ENCODE measurements around the gene KICS2. TPM values are rescaled to one million over a fixed set of nuclear protein-coding genes. Genes with fewer than 3 reads are reported as not detected.

Gene KICS2
- total and polyA plus RNA-seq, 2 of the 13 experiments (the other 11 are each of a cell fraction or from before 2014, with no cell fraction given) = 3.5 to 6.6 TPM

GRCh38 chr12:64187370-64187769 is 34.7 kb downstream of the KICS2 start:
- Histone ChIP-seq H3K36me3 (replicated peaks in 1 of 2; ENCODE audit: control insufficient read depth in 1 of 2, insufficient read depth in 2 of 2, low read length in 2 of 2) (no peaks in the 10 kb centered on the region), H3K4me2 (ENCODE audit: low read depth, low read length) (no peak overlapping the region), H3K9ac (ENCODE audit: insufficient read depth, low read depth, low read length) (no peak overlapping the region), H3K27ac (ENCODE audit: extremely low read length, insufficient read depth, low read length) (no peak overlapping the region), H3K4me3 (replicated peaks in 1 of 3; ENCODE audit: insufficient read depth in 1 of 3, low read depth in 2 of 3, low read length in 3 of 3) (no peak overlapping the region), H2AFZ (ENCODE audit: low read length) (no peak overlapping the region), H3K79me2 (ENCODE audit: insufficient read depth, low read length) (no peaks in the 10 kb centered on the region), H3K27me3 (ENCODE audit: control insufficient read depth in 1 of 2, insufficient read depth in 2 of 2, low read length in 2 of 2) (no peaks in the 10 kb centered on the region), H4K20me1 (ENCODE audit: insufficient read depth, low read length) (no peaks in the 10 kb centered on the region), H3K4me1 (ENCODE audit: insufficient read depth, low read length) (no peaks in the 10 kb centered on the region), H3K9me3 (ENCODE audit: low read length) (no peaks in the 10 kb centered on the region)
- DNase-seq (ENCODE audit: low spot score) = no peak
- FAIRE-seq = no peak
- ChIA-PET CTCF (ENCODE audit: low intra/inter-chr PET ratio, low total read pairs) (no interaction called here), POLR2A (no interaction called here)
- intact Hi-C loops (cut with micrococcal nuclease; ENCODE audit: unreplicated experiment) (no loop called here), in situ Hi-C loops (cut with HindIII; ENCODE audit: extremely low pct_ligation_motif_present, low pct_unique_long_range_greater_than_20kb) (no loop called here)
- no peak for ATAC-seq
- no TSS peak for BruUV-seq (replicated peaks)
- 54% methylated on average over 3 of the region's 3 CpGs for WGBS (ENCODE audit: low lambda C conversion rate)
- TF ChIP-seq LCORL (IDR thresholded peaks at IDR 0.05) = no peak
- TF ChIP-seq LCORL (CRISPR knock-in tag; IDR thresholded peaks at IDR 0.05) = no peak
- no peak for TF ChIP-seq ZNF20 (CRISPR knock-in tag; IDR thresholded peaks at IDR 0.05)
- TF ChIP-seq ZBTB20 (CRISPR knock-in tag; IDR thresholded peaks at IDR 0.05; ENCODE audit: borderline replicate concordance, low read depth) = no peak
- TF ChIP-seq ZNF839 (CRISPR knock-in tag; IDR thresholded peaks at IDR 0.05; ENCODE audit: borderline replicate concordance) = no peak
- no peak for TF ChIP-seq NAIF1 (CRISPR knock-in tag; IDR thresholded peaks at IDR 0.05; ENCODE audit: borderline replicate concordance)
- no peak for TF ChIP-seq TBL1XR1 (IDR thresholded peaks at IDR 0.05; ENCODE audit: borderline replicate concordance, low read length, partially characterized antibody)
- no peak for TF ChIP-seq ZNF737 (CRISPR knock-in tag; IDR thresholded peaks at IDR 0.05; ENCODE audit: borderline replicate concordance)
- no peak for TF ChIP-seq ZNF775 (CRISPR knock-in tag; IDR thresholded peaks at IDR 0.05; ENCODE audit: borderline replicate concordance)
- TF ChIP-seq ZNF30 (CRISPR knock-in tag; IDR thresholded peaks at IDR 0.05) = no peak
- no peak for TF ChIP-seq MIXL1 (CRISPR knock-in tag; IDR thresholded peaks at IDR 0.05)
- TF ChIP-seq ZSCAN12 (CRISPR knock-in tag; IDR thresholded peaks at IDR 0.05) = no peak
- TF ChIP-seq ZNF407 (CRISPR knock-in tag; IDR thresholded peaks at IDR 0.05; ENCODE audit: not compliant biosample characterization) = no peak
- TF ChIP-seq SRSF9 (IDR thresholded peaks at IDR 0.05; ENCODE audit: borderline replicate concordance, insufficient read depth, low read depth, low read length, poor library complexity, severe bottlenecking) = no peak
- TF ChIP-seq CENPX (CRISPR knock-in tag; IDR thresholded peaks at IDR 0.05) = no peak
